ENCODE results near the gene CYTH1.
"Not testable (repeated sequence)": the region's sequence is repeated elsewhere in the genome, so short reads cannot be mapped to it uniquely, and the experiment has no call there.

- not testable (repeated sequence) for TF ChIP-seq CTCF (IDR thresholded peaks at IDR 0.05); GABPA (IDR thresholded peaks at IDR 0.05; ENCODE audit: low read depth); POLR2AphosphoS5 (IDR thresholded peaks at IDR 0.05; ENCODE audit: low read depth, low read length); YY1 (IDR thresholded peaks at IDR 0.05; ENCODE audit: low read depth); TAF1 (IDR thresholded peaks at IDR 0.05; ENCODE audit: borderline replicate concordance, low read depth, low read length); EP300 (IDR thresholded peaks at IDR 0.05; ENCODE audit: borderline replicate concordance in 1 of 2, low read depth in 1 of 2, low read length in 1 of 2); REST (IDR thresholded peaks at IDR 0.05; ENCODE audit: low read depth, low read length); SIN3A (IDR thresholded peaks at IDR 0.05; ENCODE audit: borderline replicate concordance, low read depth, low read length); CHD2 (IDR thresholded peaks at IDR 0.05; ENCODE audit: low read length, partially characterized antibody); ZBTB33 (IDR thresholded peaks at IDR 0.05; ENCODE audit: borderline replicate concordance, low read depth)
Observed at GRCh38 chr17:78779286-78779651, 2.8 kb downstream of the CYTH1 start.
